Measurements from ENCODE around the gene RPL37.
A peak's percentile ranks its signal among the peaks of the same experiment; 100 is the strongest.
"Not testable (repeated sequence)": the region's sequence is repeated elsewhere in the genome, so short reads cannot be mapped to it uniquely, and the experiment has no call there.

The RPL37 gene

DNA sequence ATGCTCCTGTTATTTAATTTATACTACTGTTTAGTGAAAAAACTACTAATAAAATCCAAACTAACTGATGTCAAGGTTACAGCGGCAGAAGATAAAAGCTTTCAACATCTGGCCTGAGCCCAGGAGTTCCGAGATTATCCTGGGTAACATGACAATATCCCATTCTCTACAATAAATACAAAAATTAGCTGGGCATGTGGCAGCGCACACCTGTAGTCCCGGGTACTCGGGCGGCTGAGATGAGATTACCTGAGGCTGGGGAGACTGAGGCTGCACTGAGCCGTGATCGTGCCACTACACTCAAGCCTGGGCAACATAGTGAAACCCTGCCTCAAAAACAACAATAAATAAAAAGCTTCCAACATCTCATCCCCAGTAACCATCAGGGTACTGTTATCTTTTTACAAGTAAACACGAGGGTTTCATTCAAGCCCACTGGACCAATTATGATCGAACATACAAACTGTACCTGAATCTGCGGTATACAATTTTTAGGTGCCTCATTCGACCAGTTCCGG lies 1.3 kb downstream of the RPL37 start:
- 32% methylated on average over 13 of the region's 13 CpGs for WGBS
- H3K36me3 ChIP-seq (ENCODE audit: insufficient read depth, low read length), result peaks cover 60% of the 10 kb centered on the region
- H3K4me3 ChIP-seq (ENCODE audit: low read length), result peak overlapping the region; percentile 94

DNA sequence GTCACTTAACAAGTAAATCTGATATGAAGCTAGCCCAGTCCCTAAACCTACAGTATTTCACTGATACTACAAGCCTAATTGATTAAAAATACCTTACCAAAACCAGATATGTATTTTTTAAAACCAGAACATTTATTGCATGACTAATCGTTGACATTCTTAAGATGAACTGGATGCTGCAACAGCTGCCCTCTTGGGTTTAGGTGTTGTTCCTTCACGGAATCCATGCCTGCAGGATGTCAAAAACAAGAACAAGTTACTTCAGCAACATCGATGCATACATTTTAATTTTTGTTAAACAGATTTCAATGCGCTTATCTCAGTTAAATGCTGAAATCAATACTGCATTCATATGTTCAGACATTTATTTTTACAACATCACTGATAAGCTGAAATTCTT lies 2.7 kb downstream of the RPL37 start:
- H3K27ac ChIP-seq (ENCODE audit: low read depth, low read length), result peak overlapping the region; percentile 29; the same call in 1 of the 2 replicates
- peaks cover 23% of the 10 kb centered on the region for H3K4me1 ChIP-seq (ENCODE audit: insufficient read depth, low read length)
- H3K9ac ChIP-seq (ENCODE audit: low read depth, low read length), result peak overlapping the region; percentile 100; the same call in 1 of the 2 replicates
- H3K9me3 ChIP-seq (ENCODE audit: insufficient read depth, low read depth, low read length), result no peaks in the 10 kb centered on the region; the same call in 1 of the 2 replicates
- H3K27me3 ChIP-seq (ENCODE audit: insufficient read depth, low read length), result no peaks in the 10 kb centered on the region
- H3K4me3 ChIP-seq (ENCODE audit: low read length), result peak overlapping the region; percentile 94; the same call in 1 of the 2 replicates
- 91% methylated on average over 4 of the region's 4 CpGs for WGBS
- H3K36me3 ChIP-seq (ENCODE audit: insufficient read depth, low read length), result peaks cover 75% of the 10 kb centered on the region

More for the DNA sequence above, 1.3 kb downstream of the RPL37 start:
- H3K27ac ChIP-seq (ENCODE audit: low read depth, low read length), result peak overlapping the region; percentile 88
- no peaks in the 10 kb centered on the region for H3K27me3 ChIP-seq (ENCODE audit: insufficient read depth, low read length)
- H3K9ac ChIP-seq (ENCODE audit: low read depth, low read length), result peak overlapping the region; percentile 100
- H3K4me1 ChIP-seq (ENCODE audit: insufficient read depth, low read length), result peaks cover 23% of the 10 kb centered on the region
- H3K9me3 ChIP-seq (ENCODE audit: insufficient read depth, low read depth, low read length), result no peaks in the 10 kb centered on the region; the same call in 1 of the 2 replicates

DNA sequence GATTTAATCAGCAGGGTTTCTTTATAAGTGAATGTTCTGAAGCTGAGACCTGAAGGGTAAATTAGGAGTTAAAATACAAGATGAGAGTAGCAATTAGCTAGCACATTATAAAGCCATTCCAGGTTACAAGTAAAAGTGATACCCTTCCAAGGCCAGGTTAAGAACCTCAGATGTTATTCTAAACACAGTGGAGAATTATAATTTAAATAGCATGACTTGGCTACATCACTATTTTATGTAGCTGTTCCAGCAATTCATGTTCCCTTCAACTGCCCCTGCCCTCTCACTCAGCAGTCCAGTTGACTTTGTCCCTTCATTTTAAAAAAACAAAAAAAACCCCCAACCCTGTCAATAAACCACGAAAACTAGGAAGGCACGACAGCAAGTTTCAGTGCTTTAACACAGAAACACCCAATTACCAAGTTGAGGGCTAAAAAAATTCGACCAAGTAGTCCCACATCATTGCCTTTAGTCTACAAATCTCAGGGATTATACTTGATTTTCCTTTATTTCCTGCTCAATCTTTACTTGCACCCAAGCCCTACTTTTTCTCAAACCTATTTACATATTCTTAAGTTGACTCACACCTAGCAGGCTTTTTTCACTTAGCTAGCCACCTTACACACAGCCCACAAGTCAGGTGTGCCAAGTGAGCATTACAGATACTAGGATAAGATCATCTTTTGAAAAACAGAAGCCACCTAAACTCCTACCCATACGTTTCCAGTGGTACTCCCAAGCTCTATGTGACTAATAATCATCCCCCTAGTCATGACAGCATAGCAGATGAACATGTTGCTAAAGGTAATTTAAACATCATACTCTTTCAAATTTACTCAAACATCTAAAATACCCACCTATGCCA lies 3.4 kb downstream of the RPL37 start:
- 81% methylated on average over 4 of the region's 4 CpGs for WGBS
- peak overlapping the region; percentile 100; the same call in 1 of the 2 replicates for H3K9ac ChIP-seq (ENCODE audit: low read depth, low read length)

DNA sequence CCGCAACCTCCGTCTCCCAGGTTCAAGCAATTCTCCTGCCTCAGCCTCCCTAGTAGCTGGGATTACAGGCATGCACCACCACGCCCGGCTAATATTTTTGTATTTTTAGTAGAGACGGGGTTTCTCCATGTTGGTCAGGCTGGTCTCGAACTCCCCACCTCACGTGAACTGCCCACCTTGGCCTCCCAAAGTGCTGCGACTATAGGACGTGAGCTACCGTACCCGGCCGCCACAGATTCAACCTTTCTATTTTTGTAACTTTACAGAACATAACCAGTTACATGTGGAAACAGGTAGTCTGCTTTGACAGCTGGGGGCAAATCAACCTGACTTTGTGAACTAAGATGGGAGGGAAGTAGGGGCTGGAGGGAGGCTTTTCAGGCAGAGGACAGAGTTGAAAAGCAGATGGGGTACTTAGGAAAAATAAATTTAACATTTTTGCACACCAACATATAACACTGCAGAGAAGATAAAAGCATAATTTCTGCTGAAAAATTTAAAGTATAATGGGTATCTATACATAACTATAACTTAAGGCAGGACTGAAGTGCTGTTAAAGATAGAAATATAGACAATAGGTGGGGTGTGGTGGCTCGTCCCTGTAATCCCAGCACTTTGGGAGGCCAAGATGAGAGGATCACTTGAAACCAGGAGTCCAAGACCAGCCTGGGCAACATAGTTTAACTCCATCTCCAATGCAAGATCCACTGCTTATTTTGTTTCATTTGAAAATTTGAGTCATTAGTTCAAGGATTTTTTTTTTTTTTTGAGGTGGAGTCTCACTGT lies 5.1 kb downstream of the RPL37 start:
- 92% methylated on average over 13 of the region's 13 CpGs for WGBS
- H3K36me3 ChIP-seq (ENCODE audit: insufficient read depth, low read length), result peaks cover 97% of the 10 kb centered on the region
- no peak overlapping the region for H3K27ac ChIP-seq (ENCODE audit: low read depth, low read length)
- no peak overlapping the region for H3K9ac ChIP-seq (ENCODE audit: low read depth, low read length)
- H3K4me3 ChIP-seq (ENCODE audit: low read length), result no peak overlapping the region
- H3K9me3 ChIP-seq (ENCODE audit: insufficient read depth, low read depth, low read length), result no peaks in the 10 kb centered on the region; the same call in 1 of the 2 replicates
- H3K4me1 ChIP-seq (ENCODE audit: insufficient read depth, low read length), result peaks cover 20% of the 10 kb centered on the region
- no peaks in the 10 kb centered on the region for H3K27me3 ChIP-seq (ENCODE audit: insufficient read depth, low read length)

More for the DNA sequence above, 3.4 kb downstream of the RPL37 start:
- Histone ChIP-seq H3K27me3 (ENCODE audit: insufficient read depth, low read length) (no peaks in the 10 kb centered on the region), H3K4me3 (ENCODE audit: low read length) (peak overlapping the region; percentile 94; the same call in 1 of the 2 replicates), H3K27ac (ENCODE audit: low read depth, low read length) (peak overlapping the region; percentile 29; the same call in 1 of the 2 replicates), H3K9me3 (ENCODE audit: insufficient read depth, low read depth, low read length) (no peaks in the 10 kb centered on the region; the same call in 1 of the 2 replicates), H3K4me1 (ENCODE audit: insufficient read depth, low read length) (peaks cover 23% of the 10 kb centered on the region), H3K36me3 (ENCODE audit: insufficient read depth, low read length) (peaks cover 82% of the 10 kb centered on the region)

DNA sequence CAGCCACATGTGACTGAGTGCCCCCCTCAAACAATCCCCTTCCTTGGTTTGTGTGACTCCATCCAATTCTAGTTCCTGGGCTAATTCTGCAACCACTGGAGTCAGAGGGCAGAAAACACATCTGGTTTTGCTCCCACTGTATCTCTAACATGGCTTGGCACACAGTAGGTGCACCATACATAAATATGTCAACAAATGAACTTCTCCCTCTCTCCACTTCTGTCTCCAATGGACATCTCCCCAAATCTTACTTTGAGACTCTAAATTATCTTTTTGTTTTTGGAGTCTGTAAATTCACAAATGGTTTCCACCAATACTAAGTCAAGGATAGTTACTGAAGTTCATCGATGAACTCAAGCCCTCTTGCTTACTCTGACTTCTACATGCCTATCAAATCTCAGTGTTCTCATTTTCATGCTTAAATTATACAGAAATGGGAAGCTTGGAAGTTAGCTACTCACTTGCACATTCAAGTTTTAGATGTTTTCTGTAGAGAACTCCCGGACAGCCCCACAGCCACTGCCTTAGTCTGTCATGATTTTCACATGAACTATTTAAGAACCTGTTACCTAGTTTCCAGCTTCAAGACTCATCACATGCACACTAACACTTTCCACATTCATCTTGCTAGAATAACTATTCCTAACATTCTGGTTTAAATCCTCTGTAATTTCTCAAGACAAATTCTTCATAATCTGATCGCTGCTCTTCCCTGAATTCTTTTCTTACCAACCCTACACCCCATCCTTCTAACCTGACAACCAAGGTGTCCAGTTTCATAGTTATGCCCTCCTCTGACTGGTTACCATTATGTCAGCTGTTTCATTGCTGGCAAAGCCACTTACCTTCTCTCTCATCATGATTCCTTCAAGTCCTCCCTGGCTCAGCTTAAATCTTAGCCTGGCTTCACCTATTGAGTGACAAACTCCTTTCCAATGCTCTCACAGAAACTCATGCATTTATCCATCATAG lies 6.0 kb downstream of the RPL37 start:
- Histone ChIP-seq H3K27ac (ENCODE audit: low read depth, low read length) (no peak overlapping the region), H3K4me3 (ENCODE audit: low read length) (no peak overlapping the region), H3K9me3 (ENCODE audit: insufficient read depth, low read depth, low read length) (no peaks in the 10 kb centered on the region), H3K27me3 (ENCODE audit: insufficient read depth, low read length) (no peaks in the 10 kb centered on the region), H3K9ac (ENCODE audit: low read depth, low read length) (no peak overlapping the region), H3K36me3 (ENCODE audit: insufficient read depth, low read length) (peaks cover 89% of the 10 kb centered on the region), H3K4me1 (ENCODE audit: insufficient read depth, low read length) (peaks cover 20% of the 10 kb centered on the region)
- 94% methylated on average over 3 of the region's 3 CpGs for WGBS

DNA sequence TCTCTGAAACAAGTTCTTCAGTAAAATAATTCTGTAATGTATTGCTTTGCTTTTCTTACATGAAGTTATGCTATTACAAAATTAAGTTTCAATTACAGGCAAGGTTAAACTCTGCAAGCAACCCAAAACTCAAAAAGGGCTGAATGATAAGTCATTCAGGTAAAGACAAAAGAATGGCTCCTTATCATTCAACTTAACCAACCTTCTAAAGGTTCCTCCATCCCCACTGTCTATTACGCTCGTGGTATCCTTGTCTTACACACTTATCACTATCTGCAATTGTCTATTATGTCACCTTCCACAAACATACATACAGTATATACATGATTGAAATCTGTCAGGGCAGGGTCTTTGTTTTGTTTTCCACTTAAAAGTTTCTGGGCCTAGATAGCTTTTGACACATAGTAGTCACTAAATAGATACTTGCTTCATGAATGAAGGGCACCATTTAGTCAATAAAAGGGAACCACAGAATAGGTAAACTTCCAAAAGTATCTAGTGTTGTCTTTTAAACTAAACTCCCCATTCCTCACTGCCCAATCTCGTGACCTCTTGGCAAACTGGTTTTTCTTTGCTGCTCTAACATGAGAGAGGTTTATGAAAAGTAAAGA lies 6.9 kb downstream of the RPL37 start:
- 95% methylated on average over 2 of the region's 3 CpGs for WGBS
- no peaks in the 10 kb centered on the region for H3K9me3 ChIP-seq (ENCODE audit: insufficient read depth, low read depth, low read length)
- no peaks in the 10 kb centered on the region for H3K27me3 ChIP-seq (ENCODE audit: insufficient read depth, low read length)
- no peak overlapping the region for H3K9ac ChIP-seq (ENCODE audit: low read depth, low read length)
- no peak overlapping the region for H3K4me3 ChIP-seq (ENCODE audit: low read length)
- peaks cover 13% of the 10 kb centered on the region for H3K4me1 ChIP-seq (ENCODE audit: insufficient read depth, low read length)
- peaks cover 81% of the 10 kb centered on the region for H3K36me3 ChIP-seq (ENCODE audit: insufficient read depth, low read length)
- H3K27ac ChIP-seq (ENCODE audit: low read depth, low read length), result 0 out of 2 replicates have a peak overlapping the region, but pooled peaks have one; percentile 0

DNA sequence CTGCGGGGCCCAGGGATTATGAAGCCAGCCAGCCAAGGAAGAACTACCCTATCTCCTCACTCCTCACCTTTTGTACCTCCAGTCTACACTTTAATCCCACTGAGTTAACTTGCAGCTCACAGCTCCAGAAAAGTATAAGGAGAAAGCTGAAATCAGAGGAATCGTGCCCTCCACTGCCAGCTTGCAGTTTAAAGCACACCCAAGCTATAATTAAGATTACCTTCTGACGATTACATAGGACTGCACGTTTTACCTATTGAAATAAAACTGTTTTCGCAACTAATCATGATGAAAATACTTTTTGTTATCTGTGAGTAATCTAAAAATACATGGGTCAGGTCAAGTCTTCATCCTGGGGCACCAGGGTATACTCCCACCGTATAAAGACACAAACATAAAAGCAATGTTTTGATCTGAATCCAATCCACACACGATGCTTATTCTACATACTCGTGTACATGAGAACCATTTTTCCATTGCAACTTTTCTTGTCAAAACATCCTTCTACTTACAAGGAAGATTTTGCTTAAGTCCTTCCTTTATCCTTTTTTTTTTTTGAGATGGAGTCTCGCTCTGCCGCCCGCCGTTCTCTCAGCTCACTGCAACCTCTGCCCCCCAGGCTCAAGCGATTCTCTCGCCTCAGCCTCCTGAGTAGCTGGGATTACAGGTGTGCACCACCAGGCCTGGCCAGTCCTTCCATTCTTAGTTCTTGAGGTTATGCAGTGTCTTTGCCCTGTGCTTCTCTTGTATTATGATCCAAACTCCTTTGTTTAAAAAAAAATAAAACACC lies 7.6 kb downstream of the RPL37 start:
- Histone ChIP-seq H3K4me3 (ENCODE audit: low read length) (no peak overlapping the region), H3K9ac (ENCODE audit: low read depth, low read length) (no peak overlapping the region), H3K4me1 (ENCODE audit: insufficient read depth, low read length) (peaks cover 7% of the 10 kb centered on the region), H3K27ac (ENCODE audit: low read depth, low read length) (peak overlapping the region; percentile 72; the same call in 1 of the 2 replicates), H3K36me3 (ENCODE audit: insufficient read depth, low read length) (peaks cover 73% of the 10 kb centered on the region), H3K27me3 (ENCODE audit: insufficient read depth, low read length) (no peaks in the 10 kb centered on the region), H3K9me3 (ENCODE audit: insufficient read depth, low read depth, low read length) (no peaks in the 10 kb centered on the region)
- WGBS, result 93% methylated on average over 14 of the region's 14 CpGs

DNA sequence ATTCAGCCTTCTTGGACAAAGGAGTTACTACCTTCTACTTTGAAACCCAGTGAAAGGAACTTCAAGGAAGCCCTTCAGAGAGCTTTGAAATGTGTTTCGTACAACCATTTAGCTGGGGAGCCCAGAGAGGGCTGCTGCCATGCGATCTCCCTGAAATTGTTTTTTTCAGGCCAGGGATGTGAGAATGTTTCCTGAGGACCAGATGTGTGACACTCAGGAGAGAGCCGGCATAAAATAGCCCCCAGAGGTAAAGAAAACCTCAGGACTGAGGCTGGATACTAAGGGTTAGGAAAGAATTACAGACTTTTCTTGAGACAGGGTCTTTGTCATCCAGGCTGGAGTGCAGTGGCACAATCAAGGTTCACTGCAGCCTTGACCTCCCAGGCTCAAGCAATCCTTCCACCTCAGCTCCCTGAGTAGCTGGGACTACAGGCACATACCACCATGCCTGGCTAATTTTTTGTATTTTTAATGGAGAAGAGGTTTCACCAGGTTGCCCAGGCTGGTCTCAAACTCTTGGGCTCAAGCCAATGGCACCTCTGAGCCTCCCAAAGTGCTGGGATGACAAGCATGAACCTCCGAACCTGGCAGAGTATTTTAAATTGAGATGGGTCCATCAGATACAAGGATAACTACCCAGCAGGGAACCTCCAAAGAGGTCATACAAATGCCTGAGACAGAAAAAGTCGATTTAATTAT lies 8.4 kb downstream of the RPL37 start:
- Histone ChIP-seq H3K4me3 (ENCODE audit: low read length) (no peak overlapping the region), H3K9me3 (ENCODE audit: insufficient read depth, low read depth, low read length) (no peaks in the 10 kb centered on the region), H3K4me1 (ENCODE audit: insufficient read depth, low read length) (0 out of 2 replicates have a peak, but pooled peaks cover under 1% of the 10 kb centered on the region), H3K36me3 (ENCODE audit: insufficient read depth, low read length) (peaks cover 66% of the 10 kb centered on the region), H3K9ac (ENCODE audit: low read depth, low read length) (no peak overlapping the region), H3K27me3 (ENCODE audit: insufficient read depth, low read length) (no peaks in the 10 kb centered on the region), H3K27ac (ENCODE audit: low read depth, low read length) (peak overlapping the region; percentile 72)
- 93% methylated on average over 5 of the region's 5 CpGs for WGBS

DNA sequence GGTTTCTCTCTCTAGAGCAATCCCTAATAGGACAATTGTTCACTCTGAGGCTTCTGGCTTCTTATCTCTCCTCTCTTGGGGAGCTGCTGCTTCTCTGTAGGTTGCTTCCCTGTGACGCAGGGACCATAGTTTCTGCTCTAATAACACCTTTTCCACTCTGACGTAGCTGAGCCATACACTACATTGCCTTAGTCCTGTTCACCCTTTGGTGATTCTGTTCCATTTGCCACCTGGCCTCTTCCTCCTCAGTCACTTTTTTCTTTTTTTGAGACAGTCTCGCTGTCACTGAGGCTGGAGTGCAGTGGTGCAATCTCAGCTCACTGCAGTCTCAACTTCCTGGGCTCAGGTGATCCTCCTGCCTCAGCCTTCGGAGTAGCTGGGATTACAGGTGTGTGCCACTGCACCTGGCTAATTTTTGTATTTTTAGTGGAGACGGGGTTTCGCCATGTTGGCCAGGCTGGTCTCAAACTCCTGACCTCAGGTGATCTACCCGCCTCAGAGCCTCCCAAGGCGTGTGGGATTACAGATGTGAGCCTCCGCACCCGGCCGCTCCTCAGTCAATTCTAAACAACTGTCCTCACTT lies 9.5 kb downstream of the RPL37 start:
- not testable (repeated sequence) for H3K27me3 ChIP-seq (ENCODE audit: insufficient read depth, low read length); H3K9me3 ChIP-seq (ENCODE audit: insufficient read depth, low read depth, low read length); H3K4me3 ChIP-seq (ENCODE audit: low read length); H3K9ac ChIP-seq (ENCODE audit: low read depth, low read length); H3K4me1 ChIP-seq (ENCODE audit: insufficient read depth, low read length)
- Histone ChIP-seq H3K36me3 (ENCODE audit: insufficient read depth, low read length) (peaks cover 55% of the 10 kb centered on the region), H3K27ac (ENCODE audit: low read depth, low read length) (peak overlapping the region; percentile 9; the same call in 1 of the 2 replicates)
- WGBS, result 91% methylated on average over 11 of the region's 11 CpGs

Data from HUES64 (cell line).